Measurements from ENCODE around the gene UGT1A7. TPM values are rescaled to one million over a fixed set of nuclear protein-coding genes. Genes with fewer than 3 reads are reported as not detected.

The UGT1A7 gene
- total and polyA plus RNA-seq, 4 donors = 0.45 TPM; not detected in 3

- Histone ChIP-seq H3K9ac (ENCODE audit: insufficient read depth in 1 of 2, low read length in 2 of 2) (no peak overlapping the region), H3K27me3 (ENCODE audit: control insufficient read depth in 3 of 3, insufficient read depth in 3 of 3, low read length in 2 of 3) (no peaks in the 10 kb centered on the region), H3K9me3 (ENCODE audit: control insufficient read depth in 4 of 4, insufficient read depth in 3 of 4, low read length in 3 of 4) (no peaks in the 10 kb centered on the region), H3K36me3 (ENCODE audit: control insufficient read depth in 4 of 4, insufficient read depth in 4 of 4, low read length in 4 of 4) (no peaks in the 10 kb centered on the region), H3K27ac (ENCODE audit: low read depth in 1 of 2, low read length in 1 of 2) (no peak overlapping the region), H3K4me3 (no peak overlapping the region), H3K4me1 (ENCODE audit: control insufficient read depth in 5 of 5, insufficient read depth in 5 of 5, low read length in 5 of 5) (no peaks in the 10 kb centered on the region)
- TF ChIP-seq CTCF (IDR thresholded peaks at IDR 0.05; ENCODE audit: control extremely low read depth, extremely low read depth) = no peak
- ATAC-seq (ENCODE audit: insufficient read depth, low FRiP score) (no peak), DNase-seq (no peak)
- WGBS, 2 donors = 83 to 90% methylated on average over 4 of the region's 4 CpGs
Observed at GRCh38 chr2:233680361-233681045, 1.2 kb upstream of the UGT1A7 start.

- Histone ChIP-seq H3K27ac (ENCODE audit: low read depth in 1 of 2, low read length in 1 of 2) (no peak overlapping the region), H3K36me3 (ENCODE audit: control insufficient read depth in 4 of 4, insufficient read depth in 4 of 4, low read length in 4 of 4) (no peaks in the 10 kb centered on the region), H3K27me3 (ENCODE audit: control insufficient read depth in 3 of 3, insufficient read depth in 3 of 3, low read length in 2 of 3) (no peaks in the 10 kb centered on the region), H3K9me3 (ENCODE audit: control insufficient read depth in 4 of 4, insufficient read depth in 3 of 4, low read length in 3 of 4) (no peaks in the 10 kb centered on the region), H3K9ac (ENCODE audit: insufficient read depth in 1 of 2, low read length in 2 of 2) (no peak overlapping the region), H3K4me3 (no peak overlapping the region), H3K4me1 (ENCODE audit: control insufficient read depth in 5 of 5, insufficient read depth in 5 of 5, low read length in 5 of 5) (peaks cover 0 to 6% (median 0%) of the 10 kb centered on the region in 5 donors)
- TF ChIP-seq CTCF (IDR thresholded peaks at IDR 0.05; ENCODE audit: control extremely low read depth, extremely low read depth) = no peak
- WGBS, 2 donors = 86 to 96% methylated on average over 1 of the region's 1 CpG
- ATAC-seq (ENCODE audit: insufficient read depth, low FRiP score) = no peak
- DNase-seq = no peak
Observed at GRCh38 chr2:233684640-233685039, 2.9 kb downstream of the UGT1A7 start.

GRCh38 chr2:233686928-233687327 lies 5.2 kb downstream of the UGT1A7 start:
- 66 to 68% methylated on average over 5 of the region's 5 CpGs for WGBS, 2 donors
- H3K4me1 ChIP-seq (ENCODE audit: control insufficient read depth in 5 of 5, insufficient read depth in 5 of 5, low read length in 5 of 5) = peaks cover 0 to 11% (median 0%) of the 10 kb centered on the region in 5 donors
- H3K9ac ChIP-seq (ENCODE audit: insufficient read depth in 1 of 2, low read length in 2 of 2) = no peak overlapping the region
- DNase-seq (no peak), ATAC-seq (ENCODE audit: insufficient read depth, low FRiP score) (no peak)
- H3K27ac ChIP-seq (ENCODE audit: low read depth in 1 of 2, low read length in 1 of 2) = no peak overlapping the region
- H3K9me3 ChIP-seq (ENCODE audit: control insufficient read depth in 4 of 4, insufficient read depth in 3 of 4, low read length in 3 of 4) = no peaks in the 10 kb centered on the region
- no peaks in the 10 kb centered on the region for H3K27me3 ChIP-seq (ENCODE audit: control insufficient read depth in 3 of 3, insufficient read depth in 3 of 3, low read length in 2 of 3)
- no peaks in the 10 kb centered on the region for H3K36me3 ChIP-seq (ENCODE audit: control insufficient read depth in 4 of 4, insufficient read depth in 4 of 4, low read length in 4 of 4)
- no peak overlapping the region for H3K4me3 ChIP-seq
- no peak for TF ChIP-seq CTCF (IDR thresholded peaks at IDR 0.05; ENCODE audit: control extremely low read depth, extremely low read depth)

GRCh38 chr2:233688341-233688740 lies 6.6 kb downstream of the UGT1A7 start:
- TF ChIP-seq CTCF (IDR thresholded peaks at IDR 0.05; ENCODE audit: control extremely low read depth, extremely low read depth) = no peak
- WGBS, 2 donors = 88 to 92% methylated on average over 5 of the region's 5 CpGs
- H3K27ac ChIP-seq (ENCODE audit: low read depth in 1 of 2, low read length in 1 of 2) = no peak overlapping the region
- no peaks in the 10 kb centered on the region for H3K36me3 ChIP-seq (ENCODE audit: control insufficient read depth in 4 of 4, insufficient read depth in 4 of 4, low read length in 4 of 4)
- no peak overlapping the region for H3K4me3 ChIP-seq
- H3K9ac ChIP-seq (ENCODE audit: insufficient read depth in 1 of 2, low read length in 2 of 2) = no peak overlapping the region
- DNase-seq (no peak), ATAC-seq (ENCODE audit: insufficient read depth, low FRiP score) (no peak)
- H3K27me3 ChIP-seq (ENCODE audit: control insufficient read depth in 3 of 3, insufficient read depth in 3 of 3, low read length in 2 of 3) = no peaks in the 10 kb centered on the region
- no peaks in the 10 kb centered on the region for H3K9me3 ChIP-seq (ENCODE audit: control insufficient read depth in 4 of 4, insufficient read depth in 3 of 4, low read length in 3 of 4)
- peaks cover 0 to 11% (median 0%) of the 10 kb centered on the region in 5 donors for H3K4me1 ChIP-seq (ENCODE audit: control insufficient read depth in 5 of 5, insufficient read depth in 5 of 5, low read length in 5 of 5)

All from lung (tissue), 12 donors.